Smooth muscle cell (in vitro differentiated cells): ENCODE data around the gene NDUFS1. TPM values are rescaled to one million over a fixed set of nuclear protein-coding genes. Genes with fewer than 3 reads are reported as not detected.
A peak's percentile ranks its signal among the peaks of the same experiment; 100 is the strongest.
"Not testable (repeated sequence)": the region's sequence is repeated elsewhere in the genome, so short reads cannot be mapped to it uniquely, and the experiment has no call there.

Source experiments
- DNase-seq: peaks from one replicate; lab custom pipeline; 2025; ENCODE audit not compliant: unreplicated experiment; lab: John Stamatoyannopoulos, UW
- H2AFZ ChIP-seq: fragments of 200-600 bp; sonication (generic); 2 replicates; pipeline ENCODE4 v1.6.0; 2016; ENCODE audit warnings: antibody characterized with exemption, low read depth, mild to moderate bottlenecking
- H3F3A ChIP-seq: fragments of 200-600 bp; sonication (generic); 2 replicates; pipeline ENCODE4 v1.6.0; 2017; ENCODE audit warnings: antibody characterized with exemption, low read depth
- H3K27ac ChIP-seq: fragments of 200-600 bp; sonication (generic); 2 replicates; pipeline ENCODE4 v1.5.1; 2016; ENCODE audit warnings: low read depth, mild to moderate bottlenecking
- H3K27me3 ChIP-seq: fragments of 200-600 bp; sonication (generic); 2 replicates; pipeline ENCODE4 v1.6.1; 2016; ENCODE audit warnings: low read depth, mild to moderate bottlenecking
- H3K36me3 ChIP-seq: fragments of 200-600 bp; sonication (generic); 2 replicates; pipeline ENCODE4 v1.5.1; 2016; ENCODE audit warnings: low read depth
- H3K4me1 ChIP-seq: fragments of 200-600 bp; sonication (generic); 2 replicates; pipeline ENCODE4 v1.5.1; 2016; ENCODE audit warnings: low read depth
- H3K4me2 ChIP-seq: fragments of 200-600 bp; sonication (generic); 2 replicates; pipeline ENCODE4 v1.6.0; 2016; ENCODE audit warnings: mild to moderate bottlenecking
- H3K4me3 ChIP-seq: fragments of 200-600 bp; sonication (generic); 2 replicates; pipeline ENCODE4 v1.5.1; 2016; ENCODE audit warnings: mild to moderate bottlenecking
- H3K79me2 ChIP-seq: fragments of 200-600 bp; sonication (generic); 2 replicates; pipeline ENCODE4 v1.6.0; 2016; ENCODE audit warnings: low read depth, mild to moderate bottlenecking
- H3K9ac ChIP-seq: fragments of 200-600 bp; sonication (generic); 2 replicates; pipeline ENCODE4 v1.6.0; 2016; ENCODE audit warnings: low read depth
- H3K9me3 ChIP-seq: fragments of 200-600 bp; sonication (generic); replicated peaks from 2 replicates; pipeline ENCODE4 v1.5.1; 2016; ENCODE audit warnings: low read depth
- H4K20me1 ChIP-seq: fragments of 200-600 bp; sonication (generic); 2 replicates; pipeline ENCODE4 v1.6.0; 2016; ENCODE audit warnings: low read depth
- WGBS: methylation state at CpG from one replicate; pipeline ENCODE4 v1.1.7; 2016; ENCODE audit warnings: low lambda C conversion rate; 5-methylcytosine and 5-hydroxymethylcytosine counted together
- polyA plus RNA-seq: library from polyadenylated mRNA; unstranded; fragments of >200 nt; fragmentation: Nextera tagmentation; extraction: Ambion mirVana; gene quantifications from 2 replicates; pipeline ENCODE4 v1.2.1, GENCODE V29; 2016
- total RNA-seq: library from RNA; depleted of rRNA; stranded (reverse); fragments of >200 nt; gene quantifications from 2 replicates; pipeline ENCODE4 v1.2.3, GENCODE V29; 2014
- TF ChIP-seq, protein P1 (sequence below): fragments of 200-600 bp; sonication (generic); IDR thresholded peaks from 2 replicates; pipeline ENCODE4 v1.5.1; 2017; ENCODE audit warnings: borderline replicate concordance, mild to moderate bottlenecking, antibody characterized with exemption; ENCODE audit not compliant: insufficient read depth, poor library complexity, severe bottlenecking

The NDUFS1 gene
- total and polyA plus RNA-seq, 2 experiments from 2014 or later = 62.0 to 101 TPM

DNA sequence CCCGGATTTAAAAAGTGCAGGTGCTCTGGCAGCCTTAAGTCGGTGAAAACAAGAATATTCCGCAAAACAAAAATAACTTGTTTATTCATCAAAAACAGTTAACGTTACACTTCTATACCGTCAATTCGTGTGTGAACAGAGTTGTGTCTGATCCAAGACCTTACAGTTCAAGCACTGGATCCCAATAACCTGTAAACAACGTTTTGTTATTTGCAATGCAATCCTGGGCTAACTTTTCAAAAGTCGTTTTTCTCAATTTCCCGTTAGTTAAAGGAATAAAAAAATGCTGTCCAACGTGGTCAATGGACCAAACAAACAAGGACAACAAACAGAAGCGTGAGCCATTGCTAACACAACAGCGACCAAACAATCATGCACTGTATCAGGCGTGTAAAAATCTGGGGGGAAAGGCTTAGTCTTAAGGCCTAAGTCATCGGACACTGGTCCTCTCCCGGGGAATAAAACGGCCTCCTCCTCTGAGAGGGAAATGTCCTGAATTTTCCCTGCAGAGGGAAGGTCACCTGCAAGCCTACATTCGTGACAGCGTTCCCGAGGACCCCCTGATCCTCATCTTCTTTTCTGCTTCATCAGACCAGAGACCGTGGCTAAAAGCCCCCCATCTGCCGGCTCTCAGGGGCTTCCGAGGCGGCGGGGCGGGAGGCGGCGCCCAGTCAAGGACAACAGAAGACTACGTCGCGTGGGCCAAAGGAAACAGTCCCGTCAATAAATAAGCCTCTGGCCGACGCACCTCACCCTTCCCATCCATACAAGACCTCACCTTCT lies 490 bp downstream of the NDUFS1 start:
- peak overlapping the region; percentile 92 for H3K4me2 ChIP-seq
- H3K27me3 ChIP-seq = no peaks in the 10 kb centered on the region
- peaks cover 3% of the 10 kb centered on the region for H3K36me3 ChIP-seq
- no peak for DNase-seq
- peaks cover 8% of the 10 kb centered on the region for H3K4me1 ChIP-seq
- TF ChIP-seq, protein P1, sequence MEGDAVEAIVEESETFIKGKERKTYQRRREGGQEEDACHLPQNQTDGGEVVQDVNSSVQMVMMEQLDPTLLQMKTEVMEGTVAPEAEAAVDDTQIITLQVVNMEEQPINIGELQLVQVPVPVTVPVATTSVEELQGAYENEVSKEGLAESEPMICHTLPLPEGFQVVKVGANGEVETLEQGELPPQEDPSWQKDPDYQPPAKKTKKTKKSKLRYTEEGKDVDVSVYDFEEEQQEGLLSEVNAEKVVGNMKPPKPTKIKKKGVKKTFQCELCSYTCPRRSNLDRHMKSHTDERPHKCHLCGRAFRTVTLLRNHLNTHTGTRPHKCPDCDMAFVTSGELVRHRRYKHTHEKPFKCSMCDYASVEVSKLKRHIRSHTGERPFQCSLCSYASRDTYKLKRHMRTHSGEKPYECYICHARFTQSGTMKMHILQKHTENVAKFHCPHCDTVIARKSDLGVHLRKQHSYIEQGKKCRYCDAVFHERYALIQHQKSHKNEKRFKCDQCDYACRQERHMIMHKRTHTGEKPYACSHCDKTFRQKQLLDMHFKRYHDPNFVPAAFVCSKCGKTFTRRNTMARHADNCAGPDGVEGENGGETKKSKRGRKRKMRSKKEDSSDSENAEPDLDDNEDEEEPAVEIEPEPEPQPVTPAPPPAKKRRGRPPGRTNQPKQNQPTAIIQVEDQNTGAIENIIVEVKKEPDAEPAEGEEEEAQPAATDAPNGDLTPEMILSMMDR = no peak
- H3K9ac ChIP-seq = peak overlapping the region; percentile 89
- H3K27ac ChIP-seq = peak overlapping the region; percentile 90
- no peaks in the 10 kb centered on the region for H3K9me3 ChIP-seq
- peaks cover 89% of the 10 kb centered on the region for H3K79me2 ChIP-seq
- H3F3A ChIP-seq = peaks cover 4% of the 10 kb centered on the region
- WGBS = under 1% methylated on average over 33 of the region's 33 CpGs
- H3K4me3 ChIP-seq = peak overlapping the region; percentile 82
- peaks cover 53% of the 10 kb centered on the region for H4K20me1 ChIP-seq
- peak overlapping the region; percentile 90 for H2AFZ ChIP-seq

DNA sequence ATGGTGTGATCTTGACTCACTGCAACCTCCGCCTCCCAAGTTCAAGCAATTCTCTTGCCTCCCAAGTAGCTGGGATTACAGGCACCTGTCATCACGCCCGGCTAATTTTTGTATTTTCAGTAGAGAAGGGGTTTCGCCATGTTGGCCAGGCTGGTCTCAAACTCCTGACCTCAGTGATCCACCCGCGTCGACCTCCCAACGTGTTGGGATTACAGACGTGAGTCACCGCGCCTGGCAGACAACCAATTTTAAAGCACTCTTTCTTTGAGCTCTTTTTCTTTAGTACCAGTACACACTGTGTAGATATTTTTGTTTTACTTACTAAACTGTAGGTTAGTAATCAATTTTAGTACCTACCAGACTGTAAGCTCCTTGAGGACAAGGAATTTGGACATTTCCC lies 2.2 kb downstream of the NDUFS1 start:
- H3K4me3 ChIP-seq, H3K27me3 ChIP-seq, DNase-seq, H3K9ac ChIP-seq, H3K36me3 ChIP-seq, H3K4me1 ChIP-seq, H3K9me3 ChIP-seq, H3F3A ChIP-seq, H3K27ac ChIP-seq, H2AFZ ChIP-seq: not testable (repeated sequence)
- Histone ChIP-seq H4K20me1 (peaks cover 59% of the 10 kb centered on the region), H3K79me2 (peaks cover 92% of the 10 kb centered on the region), H3K4me2 (peak overlapping the region; percentile 92)
- 86% methylated on average over 11 of the region's 11 CpGs for WGBS

DNA sequence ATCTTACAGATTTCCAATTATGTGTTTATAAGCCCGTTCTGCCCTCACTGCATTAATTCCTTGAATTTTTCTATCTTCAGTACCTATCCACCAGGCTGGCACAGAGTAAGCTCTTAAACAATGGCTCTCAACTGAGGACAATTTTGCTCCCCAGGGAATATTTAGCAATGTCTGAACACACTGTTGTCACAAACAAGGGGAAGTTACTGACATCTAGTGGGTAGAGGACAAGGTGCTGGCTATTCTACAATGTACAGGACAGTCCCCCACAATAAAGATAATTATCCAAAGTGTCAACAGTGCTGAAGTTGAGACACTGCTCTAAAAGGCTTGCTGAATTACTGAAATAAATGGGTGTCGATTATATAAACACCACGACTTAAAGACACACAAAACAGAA lies 5.0 kb downstream of the NDUFS1 start:
- Histone ChIP-seq H4K20me1 (peaks cover 83% of the 10 kb centered on the region), H3F3A (no peaks in the 10 kb centered on the region), H3K27me3 (no peaks in the 10 kb centered on the region), H2AFZ (no peak overlapping the region), H3K4me1 (no peaks in the 10 kb centered on the region), H3K4me3 (no peak overlapping the region), H3K9ac (no peak overlapping the region), H3K79me2 (peaks cover 89% of the 10 kb centered on the region), H3K4me2 (no peak overlapping the region), H3K27ac (no peak overlapping the region), H3K9me3 (no peaks in the 10 kb centered on the region), H3K36me3 (no peaks in the 10 kb centered on the region)
- 95% methylated on average over 3 of the region's 3 CpGs for WGBS
- DNase-seq = no peak
- TF ChIP-seq, protein P1 = no peak

DNA sequence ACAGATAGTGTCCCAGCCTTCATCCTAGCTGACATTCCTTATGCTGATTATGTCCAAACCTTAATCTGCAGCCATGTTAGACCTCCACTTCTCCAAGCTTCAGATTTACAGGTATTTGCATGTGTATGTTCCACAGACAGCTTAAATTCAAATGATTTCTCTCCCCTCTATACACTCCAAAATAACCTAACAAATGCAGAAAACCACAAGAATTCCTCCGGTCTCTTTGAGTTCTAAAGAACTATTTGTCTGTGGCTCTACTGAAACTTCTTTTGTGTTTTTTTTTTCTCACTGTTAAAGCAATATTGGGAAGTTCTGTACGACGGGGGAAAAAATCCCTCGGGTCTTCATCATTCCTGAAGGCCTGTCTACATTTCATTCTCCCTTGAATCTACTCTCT lies 8.6 kb downstream of the NDUFS1 start:
- H3K27ac ChIP-seq = no peak overlapping the region
- H3K36me3 ChIP-seq = peaks cover 25% of the 10 kb centered on the region
- no peak overlapping the region for H2AFZ ChIP-seq
- WGBS = 88% methylated on average over 4 of the region's 4 CpGs
- DNase-seq = no peak
- H3F3A ChIP-seq = no peaks in the 10 kb centered on the region
- H3K27me3 ChIP-seq = no peaks in the 10 kb centered on the region
- peaks cover 90% of the 10 kb centered on the region for H4K20me1 ChIP-seq
- H3K4me2 ChIP-seq = no peak overlapping the region
- H3K9me3 ChIP-seq = no peaks in the 10 kb centered on the region
- H3K79me2 ChIP-seq = peaks cover 64% of the 10 kb centered on the region
- TF ChIP-seq, protein P1 = no peak
- no peak overlapping the region for H3K9ac ChIP-seq
- H3K4me1 ChIP-seq = no peaks in the 10 kb centered on the region
- H3K4me3 ChIP-seq = no peak overlapping the region
